SK-N-SH (cell line): Measurements from ENCODE around the gene SPOCK1. TPM values are rescaled to one million over a fixed set of nuclear protein-coding genes. Genes with fewer than 3 reads are reported as not detected.

ENCODE experiments used
- CTCF ChIA-PET: fragments of 300-600, 350-600 bp; formaldehyde crosslinking; extraction: SDS; loops from one replicate; lab custom pipeline; 2021; lab: Yijun Ruan, JAX
- POLR2A ChIA-PET: fragments of 350-600 bp; sonication (Branson Sonifier 250); formaldehyde crosslinking; extraction: SDS; loops from one replicate; lab custom pipeline; 2020; ENCODE audit warnings: antibody characterized with exemption, inconsistent platforms; lab: Yijun Ruan, JAX
- DNase-seq: peaks from one replicate; pipeline ENCODE4 v3.0.0; 2012
- H2AFZ ChIP-seq: fragments of 200-600 bp; sonication (generic); 2 replicates; pipeline ENCODE4 v1.8.1; 2016; ENCODE audit warnings: antibody characterized with exemption, mild to moderate bottlenecking, low read depth
- H3F3A ChIP-seq: fragments of 200-600 bp; sonication (generic); replicated peaks from 2 replicates; pipeline ENCODE3; 2016; ENCODE audit warnings: antibody characterized with exemption, mild to moderate bottlenecking; ENCODE audit not compliant: insufficient read depth
- H3K27ac ChIP-seq, 2 experiments: fragments of 200-500 bp in 1 of 2; fragments of 200-600 bp in 1 of 2; sonication (Bioruptor generic) in 1 of 2; sonication (generic), shearing (Covaris generic) in 1 of 2; 2 replicates each; pipeline versions ENCODE4 v1.5.1 to v1.6.1; 2014 to 2016; ENCODE audit warnings: low read depth in 2 of 2, inconsistent platforms in 1 of 2, low read length in 1 of 2, mild to moderate bottlenecking in 1 of 2, mixed read lengths in 1 of 2
- H3K27me3 ChIP-seq: fragments of 200-600 bp; sonication (generic), shearing (Covaris generic); 2 replicates; pipeline ENCODE4 v1.6.1; 2016; ENCODE audit warnings: mixed run types; ENCODE audit not compliant: insufficient read depth
- H3K36me3 ChIP-seq, 2 experiments: fragments of 200-500 bp in 1 of 2; fragments of 200-600 bp in 1 of 2; sonication (Bioruptor generic) in 1 of 2; sonication (generic) in 1 of 2; replicated peaks in 1 of 2; 2 replicates each; pipeline versions ENCODE3 to v1.5.1; 2014 to 2016; ENCODE audit warnings: low read length in 1 of 2, mild to moderate bottlenecking in 1 of 2; ENCODE audit not compliant: insufficient read depth in 2 of 2, control insufficient read depth in 1 of 2
- H3K4me1 ChIP-seq, 2 experiments: fragments of 200-500 bp in 1 of 2; fragments of 200-600 bp in 1 of 2; sonication (Bioruptor generic) in 1 of 2; sonication (generic), shearing (Covaris generic) in 1 of 2; 2 replicates each; pipeline versions ENCODE4 v1.5.1 to v1.6.1; 2014 to 2016; ENCODE audit warnings: low read depth in 1 of 2, low read length in 1 of 2, mixed run types in 1 of 2; ENCODE audit not compliant: insufficient read depth in 2 of 2, control insufficient read depth in 1 of 2
- H3K4me2 ChIP-seq: fragments of 200-600 bp; sonication (generic), shearing (Covaris generic); 2 replicates; pipeline ENCODE4 v1.6.1; 2017; ENCODE audit warnings: mixed run types
- H3K4me3 ChIP-seq, 2 experiments: fragments of 200-500 bp in 1 of 2; fragments of 200-600 bp in 1 of 2; sonication (Bioruptor generic) in 1 of 2; sonication (generic), shearing (Covaris generic) in 1 of 2; 2 replicates each; pipeline versions ENCODE4 v1.5.1 to v1.8.1; 2014 to 2016; ENCODE audit warnings: low read depth in 2 of 2, inconsistent platforms in 1 of 2, low read length in 1 of 2, mild to moderate bottlenecking in 1 of 2, mixed read lengths in 1 of 2, moderate library complexity in 1 of 2
- H3K79me2 ChIP-seq: fragments of 200-600 bp; sonication (generic); 2 replicates; pipeline ENCODE4 v1.8.1; 2017; ENCODE audit warnings: mild to moderate bottlenecking; ENCODE audit not compliant: insufficient read depth
- H3K9ac ChIP-seq: fragments of 200-600 bp; sonication (generic); 2 replicates; pipeline ENCODE4 v1.6.1; 2017; ENCODE audit warnings: mixed run types
- H3K9me2 ChIP-seq: fragments of 200-600 bp; sonication (generic); 2 replicates; pipeline ENCODE4 v1.6.1; 2017; ENCODE audit warnings: mixed run types
- H3K9me3 ChIP-seq: fragments of 200-600 bp; sonication (generic); 2 replicates; pipeline ENCODE4 v1.6.1; 2017; ENCODE audit warnings: mixed run types, mild to moderate bottlenecking, moderate library complexity
- H4K20me1 ChIP-seq: fragments of 200-600 bp; sonication (generic); 2 replicates; pipeline ENCODE4 v1.6.1; 2017; ENCODE audit warnings: mild to moderate bottlenecking, mixed run types; ENCODE audit not compliant: insufficient read depth
- CHD2 ChIP-seq: fragments of 150-350 bp; IDR thresholded peaks from 2 replicates; pipeline ENCODE4 v1.6.1; 2018; ENCODE audit warnings: low read length; ENCODE audit not compliant: partially characterized antibody
- ELF1 ChIP-seq: IDR thresholded peaks from 2 replicates; pipeline ENCODE4 v1.4.0; 2012
- FOXM1 ChIP-seq: IDR thresholded peaks from 2 replicates; pipeline ENCODE4 v1.4.0; 2012; ENCODE audit warnings: low read depth, mild to moderate bottlenecking
- GABPA ChIP-seq: IDR thresholded peaks from 2 replicates; pipeline ENCODE4 v1.4.0; 2012; ENCODE audit warnings: low read depth, mild to moderate bottlenecking
- MEF2A ChIP-seq: IDR thresholded peaks from 2 replicates; pipeline ENCODE4 v1.4.0; 2012; ENCODE audit warnings: low read depth, borderline replicate concordance
- NFIC ChIP-seq: IDR thresholded peaks from 2 replicates; pipeline ENCODE4 v1.4.0; 2012; ENCODE audit warnings: borderline replicate concordance
- NRF1 ChIP-seq: IDR thresholded peaks from 2 replicates; pipeline ENCODE4 v1.6.1; 2012; ENCODE audit warnings: low read depth, mild to moderate bottlenecking, low read length
- POLR2AphosphoS5 ChIP-seq: IDR thresholded peaks from 2 replicates; pipeline ENCODE4 v1.6.1; 2012; ENCODE audit warnings: low read depth, low read length
- RAD21 ChIP-seq: IDR thresholded peaks from 2 replicates; pipeline ENCODE4 v1.6.1; 2012; ENCODE audit warnings: mild to moderate bottlenecking, low read length
- RXRA ChIP-seq: IDR thresholded peaks from 2 replicates; pipeline ENCODE4 v1.4.0; 2012; ENCODE audit warnings: low read depth, mild to moderate bottlenecking, borderline replicate concordance
- SMC3 ChIP-seq: IDR thresholded peaks from 2 replicates; pipeline ENCODE4 v1.6.1; 2012; ENCODE audit warnings: low read depth, low read length, improper control_type of control experiment
- TCF12 ChIP-seq: IDR thresholded peaks from 2 replicates; pipeline ENCODE4 v1.4.0; 2012
- TEAD4 ChIP-seq: IDR thresholded peaks from 2 replicates; pipeline ENCODE4 v1.4.0; 2012; ENCODE audit warnings: mild to moderate bottlenecking, borderline replicate concordance; ENCODE audit not compliant: insufficient read depth
- YY1 ChIP-seq: IDR thresholded peaks from 2 replicates; pipeline ENCODE4 v1.4.0; 2012; ENCODE audit warnings: low read depth, mild to moderate bottlenecking
- WGBS: methylation state at CpG from one replicate; pipeline ENCODE4 v1.1.6; 2017; ENCODE audit warnings: low lambda C conversion rate; 5-methylcytosine and 5-hydroxymethylcytosine counted together
- polyA plus RNA-seq, 3 experiments: library from polyadenylated mRNA; depleted of rRNA; stranded (reverse); fragments of >200 nt; gene quantifications; 2 replicates each; pipeline ENCODE4 v1.2.3, GENCODE V29; 2012
- TF ChIP-seq, protein P1 (sequence below): IDR thresholded peaks from 2 replicates; pipeline ENCODE4 v1.6.1; 2012; ENCODE audit warnings: mild to moderate bottlenecking, low read depth, low read length, moderate library complexity
- TF ChIP-seq, protein P2 (sequence below): IDR thresholded peaks from 2 replicates; pipeline ENCODE4 v1.4.0; 2012; ENCODE audit warnings: low read depth, borderline replicate concordance
- TF ChIP-seq, protein P3 (sequence below): IDR thresholded peaks from 2 replicates; pipeline ENCODE4; 2012
- TF ChIP-seq, protein P4 (sequence below): fragments of 200-600 bp; sonication (generic); IDR thresholded peaks from 2 replicates; pipeline ENCODE4 v1.6.1; 2017; ENCODE audit warnings: antibody characterized with exemption, mild to moderate bottlenecking, moderate library complexity

The SPOCK1 gene
- polyA plus RNA-seq, 1 of the 3 experiments (the other 2 are of a cell fraction) = 11.3 TPM

DNA sequence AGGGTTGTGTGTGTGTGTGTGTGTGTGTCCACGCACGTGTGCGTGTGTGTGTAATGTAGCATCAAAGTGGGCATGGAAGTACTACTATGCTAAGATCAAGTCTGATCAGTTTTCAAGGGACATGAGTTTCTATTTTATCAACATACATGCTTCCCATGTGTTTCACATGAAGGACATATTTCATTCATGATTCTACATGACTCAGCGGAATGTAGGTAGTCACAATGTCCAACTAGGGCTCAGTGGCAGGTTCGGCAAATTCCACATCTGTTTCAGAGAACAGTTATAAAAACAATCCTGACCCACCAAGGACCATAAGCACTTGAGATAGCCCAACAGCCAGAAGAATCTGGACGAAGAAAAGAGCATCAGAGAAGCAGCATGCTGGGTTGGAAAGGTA lies 148.3 kb downstream of the SPOCK1 start:
- H3K9ac ChIP-seq = no peak overlapping the region
- peaks cover 13% of the 10 kb centered on the region; the same call in 1 of the 2 replicates for H3K79me2 ChIP-seq
- H3K4me1 ChIP-seq = peaks cover 0 to 4% of the 10 kb centered on the region in 2 experiments; a peak in 2 of 4 replicates
- H3K9me3 ChIP-seq = no peaks in the 10 kb centered on the region
- H3K27ac ChIP-seq = no peak overlapping the region
- no peak for DNase-seq
- no peaks in the 10 kb centered on the region for H4K20me1 ChIP-seq
- no peaks in the 10 kb centered on the region for H3K9me2 ChIP-seq
- ChIA-PET POLR2A (no interaction called here), CTCF (interaction anchor here (11.0 kb wide), 1 partner anchor 31 kb away, joined by 76 read pairs; no protein-coding TSS in a partner anchor)
- no peaks in the 10 kb centered on the region for H3F3A ChIP-seq
- no peaks in the 10 kb centered on the region for H3K27me3 ChIP-seq
- WGBS = 52% methylated on average over 6 of the region's 6 CpGs
- no peak overlapping the region for H3K4me3 ChIP-seq
- TF ChIP-seq MEF2A (no peak), RAD21 (no peak), SMC3 (no peak), NFIC (no peak), ELF1 (no peak), CHD2 (no peak), TCF12 (no peak), TEAD4 (no peak)
- TF ChIP-seq, protein P1, sequence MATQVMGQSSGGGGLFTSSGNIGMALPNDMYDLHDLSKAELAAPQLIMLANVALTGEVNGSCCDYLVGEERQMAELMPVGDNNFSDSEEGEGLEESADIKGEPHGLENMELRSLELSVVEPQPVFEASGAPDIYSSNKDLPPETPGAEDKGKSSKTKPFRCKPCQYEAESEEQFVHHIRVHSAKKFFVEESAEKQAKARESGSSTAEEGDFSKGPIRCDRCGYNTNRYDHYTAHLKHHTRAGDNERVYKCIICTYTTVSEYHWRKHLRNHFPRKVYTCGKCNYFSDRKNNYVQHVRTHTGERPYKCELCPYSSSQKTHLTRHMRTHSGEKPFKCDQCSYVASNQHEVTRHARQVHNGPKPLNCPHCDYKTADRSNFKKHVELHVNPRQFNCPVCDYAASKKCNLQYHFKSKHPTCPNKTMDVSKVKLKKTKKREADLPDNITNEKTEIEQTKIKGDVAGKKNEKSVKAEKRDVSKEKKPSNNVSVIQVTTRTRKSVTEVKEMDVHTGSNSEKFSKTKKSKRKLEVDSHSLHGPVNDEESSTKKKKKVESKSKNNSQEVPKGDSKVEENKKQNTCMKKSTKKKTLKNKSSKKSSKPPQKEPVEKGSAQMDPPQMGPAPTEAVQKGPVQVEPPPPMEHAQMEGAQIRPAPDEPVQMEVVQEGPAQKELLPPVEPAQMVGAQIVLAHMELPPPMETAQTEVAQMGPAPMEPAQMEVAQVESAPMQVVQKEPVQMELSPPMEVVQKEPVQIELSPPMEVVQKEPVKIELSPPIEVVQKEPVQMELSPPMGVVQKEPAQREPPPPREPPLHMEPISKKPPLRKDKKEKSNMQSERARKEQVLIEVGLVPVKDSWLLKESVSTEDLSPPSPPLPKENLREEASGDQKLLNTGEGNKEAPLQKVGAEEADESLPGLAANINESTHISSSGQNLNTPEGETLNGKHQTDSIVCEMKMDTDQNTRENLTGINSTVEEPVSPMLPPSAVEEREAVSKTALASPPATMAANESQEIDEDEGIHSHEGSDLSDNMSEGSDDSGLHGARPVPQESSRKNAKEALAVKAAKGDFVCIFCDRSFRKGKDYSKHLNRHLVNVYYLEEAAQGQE = no peak
- TF ChIP-seq, protein P2, sequence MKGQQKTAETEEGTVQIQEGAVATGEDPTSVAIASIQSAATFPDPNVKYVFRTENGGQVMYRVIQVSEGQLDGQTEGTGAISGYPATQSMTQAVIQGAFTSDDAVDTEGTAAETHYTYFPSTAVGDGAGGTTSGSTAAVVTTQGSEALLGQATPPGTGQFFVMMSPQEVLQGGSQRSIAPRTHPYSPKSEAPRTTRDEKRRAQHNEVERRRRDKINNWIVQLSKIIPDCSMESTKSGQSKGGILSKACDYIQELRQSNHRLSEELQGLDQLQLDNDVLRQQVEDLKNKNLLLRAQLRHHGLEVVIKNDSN = no peak
- no peak overlapping the region for H2AFZ ChIP-seq
- no peak overlapping the region for H3K4me2 ChIP-seq
- no peaks in the 10 kb centered on the region for H3K36me3 ChIP-seq

DNA sequence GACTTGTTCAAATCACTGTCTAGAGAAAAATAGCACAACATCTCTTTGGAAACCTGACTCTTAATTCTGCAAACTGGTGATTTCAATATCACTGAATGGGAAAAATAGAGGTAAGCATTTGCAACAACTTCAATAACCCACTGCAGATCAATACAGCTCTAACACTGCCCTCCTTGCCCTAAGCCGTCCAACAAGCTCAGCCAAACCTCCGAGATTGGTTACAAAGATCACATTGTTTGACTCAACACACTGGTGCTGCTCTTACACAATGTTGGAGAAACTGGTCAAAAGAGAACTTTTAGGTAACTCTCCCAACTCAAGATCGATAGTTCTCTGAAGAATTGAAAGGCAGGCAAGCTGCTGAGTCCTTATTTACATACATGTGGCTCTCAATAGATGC lies 150.4 kb downstream of the SPOCK1 start:
- no peaks in the 10 kb centered on the region for H3K9me2 ChIP-seq
- no peak overlapping the region for H2AFZ ChIP-seq
- no peaks in the 10 kb centered on the region for H3K27me3 ChIP-seq
- no peaks in the 10 kb centered on the region for H3K36me3 ChIP-seq
- peaks cover 0 to 14% of the 10 kb centered on the region in 2 experiments; a peak in 2 of 4 replicates for H3K4me1 ChIP-seq
- ChIA-PET POLR2A (no interaction called here), CTCF (interaction anchor here (11.0 kb wide), 1 partner anchor 29 kb away, joined by 76 read pairs; no protein-coding TSS in a partner anchor)
- no peaks in the 10 kb centered on the region for H3K9me3 ChIP-seq
- H3K9ac ChIP-seq = no peak overlapping the region
- no peak overlapping the region for H3K4me2 ChIP-seq
- peaks cover 18% of the 10 kb centered on the region; the same call in 1 of the 2 replicates for H3K79me2 ChIP-seq
- DNase-seq = no peak
- H3K4me3 ChIP-seq = no peak overlapping the region
- no peaks in the 10 kb centered on the region for H3F3A ChIP-seq
- WGBS = 61% methylated on average over 3 of the region's 3 CpGs
- H3K27ac ChIP-seq = no peak overlapping the region
- H4K20me1 ChIP-seq = no peaks in the 10 kb centered on the region
- TF ChIP-seq YY1 (no peak), FOXM1 (no peak), SMC3 (no peak), RXRA (no peak), POLR2AphosphoS5 (no peak), MEF2A (no peak), NRF1 (no peak), GABPA (no peak)
- TF ChIP-seq, protein P3, sequence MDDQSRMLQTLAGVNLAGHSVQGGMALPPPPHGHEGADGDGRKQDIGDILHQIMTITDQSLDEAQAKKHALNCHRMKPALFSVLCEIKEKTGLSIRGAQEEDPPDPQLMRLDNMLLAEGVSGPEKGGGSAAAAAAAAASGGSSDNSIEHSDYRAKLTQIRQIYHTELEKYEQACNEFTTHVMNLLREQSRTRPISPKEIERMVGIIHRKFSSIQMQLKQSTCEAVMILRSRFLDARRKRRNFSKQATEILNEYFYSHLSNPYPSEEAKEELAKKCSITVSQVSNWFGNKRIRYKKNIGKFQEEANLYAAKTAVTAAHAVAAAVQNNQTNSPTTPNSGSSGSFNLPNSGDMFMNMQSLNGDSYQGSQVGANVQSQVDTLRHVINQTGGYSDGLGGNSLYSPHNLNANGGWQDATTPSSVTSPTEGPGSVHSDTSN = no peak
- TF ChIP-seq, protein P4, sequence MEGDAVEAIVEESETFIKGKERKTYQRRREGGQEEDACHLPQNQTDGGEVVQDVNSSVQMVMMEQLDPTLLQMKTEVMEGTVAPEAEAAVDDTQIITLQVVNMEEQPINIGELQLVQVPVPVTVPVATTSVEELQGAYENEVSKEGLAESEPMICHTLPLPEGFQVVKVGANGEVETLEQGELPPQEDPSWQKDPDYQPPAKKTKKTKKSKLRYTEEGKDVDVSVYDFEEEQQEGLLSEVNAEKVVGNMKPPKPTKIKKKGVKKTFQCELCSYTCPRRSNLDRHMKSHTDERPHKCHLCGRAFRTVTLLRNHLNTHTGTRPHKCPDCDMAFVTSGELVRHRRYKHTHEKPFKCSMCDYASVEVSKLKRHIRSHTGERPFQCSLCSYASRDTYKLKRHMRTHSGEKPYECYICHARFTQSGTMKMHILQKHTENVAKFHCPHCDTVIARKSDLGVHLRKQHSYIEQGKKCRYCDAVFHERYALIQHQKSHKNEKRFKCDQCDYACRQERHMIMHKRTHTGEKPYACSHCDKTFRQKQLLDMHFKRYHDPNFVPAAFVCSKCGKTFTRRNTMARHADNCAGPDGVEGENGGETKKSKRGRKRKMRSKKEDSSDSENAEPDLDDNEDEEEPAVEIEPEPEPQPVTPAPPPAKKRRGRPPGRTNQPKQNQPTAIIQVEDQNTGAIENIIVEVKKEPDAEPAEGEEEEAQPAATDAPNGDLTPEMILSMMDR = no peak
- TF ChIP-seq, protein P1 = no peak
